ENCODE data around the gene NAP1L4.

Gene NAP1L4

DNA sequence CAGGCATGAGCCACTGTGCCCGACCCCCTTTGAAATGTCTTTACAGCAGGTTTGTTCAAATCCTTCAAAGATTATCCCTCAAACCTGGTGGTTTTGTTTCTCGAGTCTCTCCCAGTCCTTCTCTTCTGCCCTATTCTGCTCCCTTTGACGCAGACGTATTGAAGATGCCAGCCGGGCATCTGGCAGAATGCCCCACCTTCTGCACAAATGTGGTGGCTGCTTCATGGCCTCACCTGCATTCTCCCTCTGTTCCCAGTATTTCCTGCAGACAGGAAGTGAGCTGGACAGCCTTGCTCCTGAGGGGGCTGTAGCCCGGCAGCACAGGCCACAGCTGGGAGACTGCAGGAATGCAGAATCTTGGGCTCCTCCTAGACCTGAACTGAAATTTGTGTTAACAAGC lies 4.8 kb upstream of the NAP1L4 start:
- no peak overlapping the region for H3K4me3 ChIP-seq (ENCODE audit: low read depth, low read length)
- TF ChIP-seq POLR2A (IDR thresholded peaks at IDR 0.05; ENCODE audit: extremely low read depth, insufficient read length) (no peak), MYC (IDR thresholded peaks at IDR 0.05; ENCODE audit: low read depth, low read length) (no peak)
- TF ChIP-seq, protein P1, sequence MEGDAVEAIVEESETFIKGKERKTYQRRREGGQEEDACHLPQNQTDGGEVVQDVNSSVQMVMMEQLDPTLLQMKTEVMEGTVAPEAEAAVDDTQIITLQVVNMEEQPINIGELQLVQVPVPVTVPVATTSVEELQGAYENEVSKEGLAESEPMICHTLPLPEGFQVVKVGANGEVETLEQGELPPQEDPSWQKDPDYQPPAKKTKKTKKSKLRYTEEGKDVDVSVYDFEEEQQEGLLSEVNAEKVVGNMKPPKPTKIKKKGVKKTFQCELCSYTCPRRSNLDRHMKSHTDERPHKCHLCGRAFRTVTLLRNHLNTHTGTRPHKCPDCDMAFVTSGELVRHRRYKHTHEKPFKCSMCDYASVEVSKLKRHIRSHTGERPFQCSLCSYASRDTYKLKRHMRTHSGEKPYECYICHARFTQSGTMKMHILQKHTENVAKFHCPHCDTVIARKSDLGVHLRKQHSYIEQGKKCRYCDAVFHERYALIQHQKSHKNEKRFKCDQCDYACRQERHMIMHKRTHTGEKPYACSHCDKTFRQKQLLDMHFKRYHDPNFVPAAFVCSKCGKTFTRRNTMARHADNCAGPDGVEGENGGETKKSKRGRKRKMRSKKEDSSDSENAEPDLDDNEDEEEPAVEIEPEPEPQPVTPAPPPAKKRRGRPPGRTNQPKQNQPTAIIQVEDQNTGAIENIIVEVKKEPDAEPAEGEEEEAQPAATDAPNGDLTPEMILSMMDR (IDR thresholded peaks at IDR 0.05; ENCODE audit: low read depth, low read length) = no peak
- TF ChIP-seq, protein P2, sequence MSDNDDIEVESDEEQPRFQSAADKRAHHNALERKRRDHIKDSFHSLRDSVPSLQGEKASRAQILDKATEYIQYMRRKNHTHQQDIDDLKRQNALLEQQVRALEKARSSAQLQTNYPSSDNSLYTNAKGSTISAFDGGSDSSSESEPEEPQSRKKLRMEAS (IDR thresholded peaks at IDR 0.05; ENCODE audit: low read depth, low read length) = no peak
- DNase-seq (ENCODE audit: low read depth) = no peak

DNA sequence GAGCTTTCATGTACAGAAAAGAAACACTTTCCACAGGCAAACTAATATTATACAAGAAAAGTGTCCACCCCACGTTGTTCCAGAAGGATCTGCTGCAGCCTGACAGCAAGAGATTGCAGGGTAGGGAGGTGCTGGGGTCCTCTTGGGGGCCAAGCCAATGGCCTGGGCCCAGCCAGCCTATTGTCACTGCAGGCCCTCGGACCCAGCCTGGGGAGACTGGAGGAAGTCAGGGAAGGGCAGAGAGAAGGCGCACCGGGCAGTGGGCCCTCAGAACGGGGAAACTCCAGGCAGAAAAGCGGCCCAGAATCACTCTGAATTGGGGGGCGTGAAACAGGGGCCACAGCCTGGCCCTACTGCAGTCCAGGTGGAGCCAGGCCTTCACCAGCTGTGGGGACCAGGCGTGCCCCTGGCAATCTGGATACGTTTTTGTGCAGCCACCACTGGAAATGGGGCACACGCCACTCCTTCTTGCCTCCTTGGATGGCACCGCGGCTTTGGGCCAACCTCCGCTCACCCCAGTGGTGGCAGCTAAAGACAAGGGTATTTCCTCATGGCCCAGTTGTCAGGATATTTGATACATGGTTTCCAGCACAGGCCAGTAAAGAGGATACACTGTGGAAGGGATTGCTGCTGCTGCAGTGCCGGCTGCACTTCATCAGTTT lies 3.9 kb upstream of the NAP1L4 start:
- TF ChIP-seq, protein P2 (IDR thresholded peaks at IDR 0.05; ENCODE audit: low read depth, low read length) = no peak
- TF ChIP-seq MYC (IDR thresholded peaks at IDR 0.05; ENCODE audit: low read depth, low read length) = no peak
- TF ChIP-seq, protein P1 (IDR thresholded peaks at IDR 0.05; ENCODE audit: low read depth, low read length) = no peak
- no peak for TF ChIP-seq POLR2A (IDR thresholded peaks at IDR 0.05; ENCODE audit: extremely low read depth, insufficient read length)
- no peak overlapping the region for H3K4me3 ChIP-seq (ENCODE audit: low read depth, low read length)

DNA sequence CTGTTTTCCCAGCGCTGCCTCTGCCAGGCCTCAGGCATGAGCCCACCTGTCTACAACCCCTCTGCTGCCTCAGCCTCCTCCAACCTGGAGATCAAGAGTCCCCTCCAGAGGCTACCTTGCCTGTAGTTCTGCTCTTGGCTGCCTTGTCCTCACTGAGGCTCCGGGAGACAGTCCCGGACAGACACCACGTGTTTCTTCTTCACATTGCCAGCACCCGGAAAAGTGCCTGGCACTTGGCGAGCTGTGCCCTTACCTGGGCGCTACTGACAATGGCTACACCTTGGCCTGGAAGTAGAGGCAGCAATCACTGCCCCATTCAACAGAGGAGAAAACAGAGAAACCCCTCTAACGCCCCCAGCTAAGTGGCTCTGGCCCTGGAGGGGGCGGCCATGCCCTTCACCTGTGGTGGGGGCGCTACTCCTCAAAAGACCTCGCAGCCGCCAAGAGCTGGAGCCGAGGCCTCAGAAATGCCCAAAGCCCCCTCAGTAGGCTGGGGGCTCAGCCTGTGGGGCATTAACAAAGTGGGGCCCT lies 3.0 kb upstream of the NAP1L4 start:
- TF ChIP-seq, protein P1 (IDR thresholded peaks at IDR 0.05; ENCODE audit: low read depth, low read length) = no peak
- TF ChIP-seq, protein P2 (IDR thresholded peaks at IDR 0.05; ENCODE audit: low read depth, low read length) = no peak
- no peak for TF ChIP-seq MYC (IDR thresholded peaks at IDR 0.05; ENCODE audit: low read depth, low read length)
- TF ChIP-seq POLR2A (IDR thresholded peaks at IDR 0.05; ENCODE audit: extremely low read depth, insufficient read length) = no peak
- DNase-seq (ENCODE audit: low read depth) = no peak
- H3K4me3 ChIP-seq (ENCODE audit: low read depth, low read length) = no peak overlapping the region

More for the DNA sequence above, 3.9 kb upstream of the NAP1L4 start:
- no peak for DNase-seq (ENCODE audit: low read depth)

DNA sequence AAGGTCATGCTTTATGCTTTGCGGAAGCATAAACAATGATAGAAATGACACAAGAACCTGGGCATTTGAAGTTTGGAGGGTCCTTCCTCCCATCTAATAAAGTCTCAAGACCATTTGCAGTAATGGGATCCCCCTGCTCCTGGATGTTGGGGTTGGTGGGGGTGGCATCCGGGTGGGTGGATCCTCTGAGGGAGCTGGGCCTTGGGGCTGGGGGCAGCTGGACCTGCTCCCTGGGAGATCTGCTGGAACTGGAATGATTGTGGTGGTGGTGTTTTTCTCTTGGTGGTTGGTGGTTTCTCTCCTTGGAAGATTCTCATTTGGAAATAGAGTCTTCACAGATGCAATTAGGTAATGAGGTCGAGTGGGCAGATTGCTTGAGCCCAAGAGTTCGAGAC lies 2.2 kb upstream of the NAP1L4 start:
- DNase-seq (ENCODE audit: low read depth) = no peak
- H3K4me3 ChIP-seq (ENCODE audit: low read depth, low read length) = no peak overlapping the region
- TF ChIP-seq, protein P2 (IDR thresholded peaks at IDR 0.05; ENCODE audit: low read depth, low read length) = no peak
- TF ChIP-seq MYC (IDR thresholded peaks at IDR 0.05; ENCODE audit: low read depth, low read length) (no peak), POLR2A (IDR thresholded peaks at IDR 0.05; ENCODE audit: extremely low read depth, insufficient read length) (no peak)
- TF ChIP-seq, protein P1 (IDR thresholded peaks at IDR 0.05; ENCODE audit: low read depth, low read length) = no peak

DNA sequence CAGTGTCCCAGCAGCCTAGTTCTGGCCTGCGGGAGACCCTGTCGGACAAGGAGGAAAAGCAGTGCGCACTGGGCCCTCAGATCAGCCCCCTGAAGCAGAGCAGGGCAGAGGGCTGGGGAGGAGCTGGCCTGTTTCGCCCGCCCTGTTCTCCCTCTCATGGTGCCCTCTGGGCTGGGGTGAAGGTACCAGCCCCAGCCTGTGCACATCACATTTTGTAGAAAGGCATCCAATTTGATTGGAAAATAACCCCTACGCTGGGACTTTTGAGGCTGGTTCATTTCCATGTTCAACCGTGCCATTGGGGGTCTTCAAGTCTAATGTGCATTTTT lies 832 bp upstream of the NAP1L4 start:
- peak overlapping the region; percentile 68 for H3K4me3 ChIP-seq (ENCODE audit: low read depth, low read length)
- TF ChIP-seq, protein P1 (IDR thresholded peaks at IDR 0.05; ENCODE audit: low read depth, low read length) = no peak
- TF ChIP-seq POLR2A (IDR thresholded peaks at IDR 0.05; ENCODE audit: extremely low read depth, insufficient read length) = no peak
- TF ChIP-seq MYC (IDR thresholded peaks at IDR 0.05; ENCODE audit: low read depth, low read length) = no peak
- TF ChIP-seq, protein P2 (IDR thresholded peaks at IDR 0.05; ENCODE audit: low read depth, low read length) = no peak
- no peak for DNase-seq (ENCODE audit: low read depth)
